GM19397 (cell line): ENCODE data around the gene TMPRSS9.

ENCODE experiments used
- ATAC-seq: cut with Tn5 transposase; IDR thresholded peaks from one replicate; pipeline ENCODE4 v1.9.1; 2021; ENCODE audit warnings: mild to moderate bottlenecking, moderate library complexity; ENCODE audit not compliant: unreplicated experiment

The TMPRSS9 gene

GRCh38 chr19:2358548-2359173 lies 1.4 kb upstream of the TMPRSS9 start:
- ATAC-seq = no peak

GRCh38 chr19:2360833-2361232 lies 768 bp downstream of the TMPRSS9 start:
- ATAC-seq = no peak

GRCh38 chr19:2361246-2362045 lies 1.4 kb downstream of the TMPRSS9 start:
- ATAC-seq = no peak

- ATAC-seq = no peak
Observed at GRCh38 chr19:2362046-2362969, 2.2 kb downstream of the TMPRSS9 start.

GRCh38 chr19:2362970-2363300 lies 2.9 kb downstream of the TMPRSS9 start:
- no peak for ATAC-seq

- ATAC-seq = no peak
Observed at GRCh38 chr19:2363419-2363818, 3.4 kb downstream of the TMPRSS9 start.

- no peak for ATAC-seq
Observed at GRCh38 chr19:2365201-2365970, 5.3 kb downstream of the TMPRSS9 start.

GRCh38 chr19:2371656-2372055 lies 11.6 kb downstream of the TMPRSS9 start:
- no peak for ATAC-seq

- ATAC-seq = no peak
Observed at GRCh38 chr19:2372076-2372612, 12.1 kb downstream of the TMPRSS9 start.

GRCh38 chr19:2374808-2375207 lies 14.7 kb downstream of the TMPRSS9 start:
- ATAC-seq = no peak

- ATAC-seq = no peak
Observed at GRCh38 chr19:2375353-2376121, 15.5 kb downstream of the TMPRSS9 start.

- no peak for ATAC-seq
Observed at GRCh38 chr19:2376784-2377519, 16.9 kb downstream of the TMPRSS9 start.

- ATAC-seq = no peak
Observed at GRCh38 chr19:2380567-2380966, 20.5 kb downstream of the TMPRSS9 start.

- no peak for ATAC-seq
Observed at GRCh38 chr19:2381148-2381820, 21.2 kb downstream of the TMPRSS9 start.

GRCh38 chr19:2382530-2383222 lies 22.6 kb downstream of the TMPRSS9 start:
- no peak for ATAC-seq

GRCh38 chr19:2385053-2385721 lies 25.1 kb downstream of the TMPRSS9 start:
- ATAC-seq = no peak
